Peyer's patch (tissue), 4 donors: ENCODE data around the gene EDA2R.

Source experiments
- CTCF ChIP-seq, 6 experiments: fragments of 450-650 bp in 4 of 6; fragments of 200-600 bp in 2 of 6; sonication (generic) in 1 of 6; IDR thresholded peaks; one replicate each; pipeline ENCODE4 v1.5.1; 2017 to 2019; ENCODE audit warnings: antibody characterized with exemption in 6 of 6, mild to moderate bottlenecking in 3 of 6, moderate library complexity in 1 of 6
- POLR2A ChIP-seq, 2 donors: fragments of 450-650 bp; IDR thresholded peaks; one replicate each; pipeline ENCODE4 v1.5.1; 2017; ENCODE audit warnings: antibody characterized with exemption in 2 of 2, mild to moderate bottlenecking in 2 of 2, moderate library complexity in 2 of 2

GRCh38 chrX:66638591-66639500, at the start of gene EDA2R:
- TF ChIP-seq CTCF (IDR thresholded peaks at IDR 0.05) (no peak), POLR2A (IDR thresholded peaks at IDR 0.05) (no peak)
